H1 (cell line): ENCODE measurements around the gene PPIB. TPM values are rescaled to one million over a fixed set of nuclear protein-coding genes. Genes with fewer than 3 reads are reported as not detected.

ENCODE experiments used
- polyA plus RNA-seq, 7 experiments: library from polyadenylated mRNA; depleted of rRNA in 3 of 7; stranded (reverse) in 5 of 7; unstranded in 2 of 7; fragments of >200 nt in 5 of 7; fragments of 200-250 nt in 2 of 7; gene quantifications; 1 replicate in 5 of 7; 2 replicates in 1 of 7; 4 replicates in 1 of 7; pipeline versions ENCODE4 v1.2.1 to v1.2.3, GENCODE V29; 2011 to 2013; ENCODE audit warnings: missing spikeins in 2 of 7, mixed read lengths in 2 of 7
- small RNA-seq: library from polyadenylated mRNA; stranded (forward); fragments of <200 nt; extraction: miRNeasy Mini kit (QIAGEN cat#:217004); gene quantifications from one replicate; pipeline ENCODE3, GENCODE V24; 2013; ENCODE audit not compliant: insufficient read depth
- total RNA-seq: library from RNA; stranded (reverse); fragmentation: NEBNext Ultra II Directional; extraction: Animal tissue kit (Norgen Biotek cat#: 25700); gene quantifications from 2 replicates; pipeline ENCODE4 v1.2.1, GENCODE V29; 2021

Gene PPIB
- total and polyA plus RNA-seq, 2 of the 8 experiments (the other 6 are each of a cell fraction or from before 2014, with no cell fraction given) = 558 to 579 TPM

Small RNA genes within 50 kb of the gene (small RNA-seq; reads per million reads assigned to genes)
- gene RF00019 = not detected

Other genes starting within 250 kb of the PPIB start
- gene DAPK2, start 116.5 kb downstream of the PPIB start, total RNA-seq = 2.2 and 2.9 TPM in 2 replicates
- gene DAPK2, start 116.5 kb downstream of the PPIB start, polyA plus RNA-seq (2011; rRNA removed) = 1.8 and 2.4 TPM in 2 replicates
- 86.5 and 89.3 TPM in 2 replicates for gene CIAO2A, start 69.2 kb downstream of the PPIB start, total RNA-seq
- gene CIAO2A, start 69.2 kb downstream of the PPIB start, polyA plus RNA-seq (2011; rRNA removed) = 40.7 and 76.4 TPM in 2 replicates
- gene SNX1, start 67.0 kb downstream of the PPIB start, total RNA-seq = 59.8 and 66.7 TPM in 2 replicates
- 26.1 and 27.9 TPM in 2 replicates for gene SNX1, start 67.0 kb downstream of the PPIB start, polyA plus RNA-seq (2011; rRNA removed)
- gene SNX22, start 11.3 kb downstream of the PPIB start, total RNA-seq = 4.9 and 5.1 TPM in 2 replicates
- 4.9 and 7.5 TPM in 2 replicates for gene SNX22, start 11.3 kb downstream of the PPIB start, polyA plus RNA-seq (2011; rRNA removed)
- 12.9 and 13.5 TPM in 2 replicates for gene CSNK1G1, start 193.2 kb upstream of the PPIB start, total RNA-seq
- gene CSNK1G1, start 193.2 kb upstream of the PPIB start, polyA plus RNA-seq (2011; rRNA removed) = 4.3 and 6.0 TPM in 2 replicates
- gene PCLAF, start 218.4 kb upstream of the PPIB start, total RNA-seq = 65.7 and 76.2 TPM in 2 replicates
- gene PCLAF, start 218.4 kb upstream of the PPIB start, polyA plus RNA-seq (2011; rRNA removed) = 39.1 and 124 TPM in 2 replicates
- gene TRIP4, start 224.8 kb upstream of the PPIB start, total RNA-seq = 14.4 and 18.9 TPM in 2 replicates
- 3.9 and 6.2 TPM in 2 replicates for gene TRIP4, start 224.8 kb upstream of the PPIB start, polyA plus RNA-seq (2011; rRNA removed)